Hematopoietic multipotent progenitor cell treated with erythropoietin and hydrocortisone succinate and interleukin-3 and kit ligand, for 6 days (in vitro differentiated cells): ENCODE measurements around the gene KRTAP1-3.
"Not testable (repeated sequence)": the region's sequence is repeated elsewhere in the genome, so short reads cannot be mapped to it uniquely, and the experiment has no call there.

Experiments
- DNase-seq: peaks from one replicate; pipeline ENCODE4 v3.0.0-alpha.2; 2015

The KRTAP1-3 gene

DNA sequence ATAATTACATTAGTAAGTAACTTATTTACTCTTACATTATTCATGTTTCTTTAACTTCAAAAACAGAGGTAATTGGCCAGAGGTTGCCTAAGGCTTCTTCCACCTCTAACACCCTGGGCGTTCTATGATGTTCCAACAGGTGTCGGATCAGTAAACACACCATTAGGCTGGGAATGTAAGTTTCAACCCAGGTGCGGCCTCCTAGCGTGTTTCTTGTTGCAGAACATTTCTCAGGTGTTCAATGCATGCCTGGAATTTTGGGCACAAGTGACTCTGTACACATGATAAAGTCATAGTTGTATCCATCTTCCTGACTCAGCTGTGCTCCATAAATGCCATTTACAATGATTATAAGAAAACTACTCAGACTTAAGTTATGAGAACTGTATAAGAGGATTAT, 19.4 kb upstream of the KRTAP1-3 start:
- no peak for DNase-seq

GRCh38 chr17:41052566-41052965, 17.9 kb upstream of the KRTAP1-3 start:
- DNase-seq, result no peak

DNA sequence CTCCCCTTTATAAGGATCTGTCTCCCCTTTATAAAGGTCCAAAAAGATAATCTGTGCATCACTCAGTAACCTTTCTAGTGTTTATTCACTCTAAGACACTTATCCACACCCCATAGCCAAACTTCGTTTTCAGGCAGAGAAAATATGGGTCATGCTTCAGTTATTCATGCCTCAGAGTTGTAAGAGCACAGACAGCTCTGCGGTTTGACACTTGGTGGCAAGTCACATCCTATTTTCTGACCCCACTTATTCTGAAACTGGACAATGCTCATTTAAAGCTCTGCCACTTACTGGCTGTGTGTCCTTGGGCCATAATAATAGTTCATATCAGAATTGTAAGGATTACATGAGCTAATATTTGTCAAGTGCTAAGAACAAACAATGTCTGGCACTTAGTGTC, 14.4 kb upstream of the KRTAP1-3 start:
- no peak for DNase-seq

DNA sequence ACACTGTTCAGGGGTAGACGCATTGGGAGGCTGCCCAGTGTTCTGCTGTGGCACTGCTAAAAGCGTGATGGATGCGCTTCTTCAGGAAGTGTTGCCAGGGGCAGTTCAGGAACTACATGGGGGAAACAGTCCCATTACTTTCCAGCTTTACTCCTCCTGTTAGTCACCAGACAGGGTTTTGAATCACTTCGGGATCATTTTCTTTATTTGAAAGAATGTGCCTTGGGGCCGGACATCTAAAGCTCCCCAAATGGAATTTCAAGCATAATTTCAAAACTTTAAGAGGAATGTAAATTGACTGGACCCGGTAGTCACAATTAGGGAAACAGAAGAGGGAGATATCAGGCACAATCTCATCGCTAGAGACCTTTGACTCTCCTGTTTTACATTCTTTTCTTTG, 13.8 kb upstream of the KRTAP1-3 start:
- no peak for DNase-seq

GRCh38 chr17:41046735-41047465, 12.2 kb upstream of the KRTAP1-3 start, which contains the start of gene KRTAP2-1:
TSS of gene KRTAP2-1 (minus strand) at chr17:41047316. CDS start at chr17:41047267, 49 bp downstream.
- DNase-seq, result not testable (repeated sequence)

DNA sequence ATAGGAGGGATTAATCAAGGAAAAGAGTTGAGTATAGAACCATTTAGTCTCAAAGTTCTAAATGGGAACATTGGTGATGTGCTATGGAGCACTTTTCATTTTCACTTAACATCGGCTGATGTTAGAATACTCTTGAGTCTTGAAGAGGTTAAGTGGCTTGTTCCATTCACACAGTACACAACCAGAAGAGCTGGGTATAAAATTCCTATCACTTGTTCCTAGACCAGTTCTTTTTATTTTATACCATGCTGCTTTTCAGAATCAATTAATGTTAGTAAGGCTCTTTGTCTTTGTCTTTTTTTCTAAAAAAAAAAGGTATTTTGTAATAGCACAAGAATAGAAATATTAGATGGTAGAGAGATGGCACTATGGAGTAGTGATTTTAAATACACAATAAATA, 8.3 kb upstream of the KRTAP1-3 start:
- DNase-seq, result no peak

- DNase-seq, result not testable (repeated sequence)
Observed at GRCh38 chr17:41040783-41041571, 6.3 kb upstream of the KRTAP1-3 start, which contains the start of gene KRTAP1-1. TSS of gene KRTAP1-1 (minus strand) at chr17:41041450. CDS start at chr17:41041397, 53 bp downstream.

GRCh38 chr17:41037853-41038350, 3.2 kb upstream of the KRTAP1-3 start:
- DNase-seq, result no peak

- DNase-seq, result no peak
Observed at GRCh38 chr17:41029633-41030245, 4.9 kb downstream of the KRTAP1-3 start, which contains the start of gene KRTAP1-4. TSS of gene KRTAP1-4 (minus strand) at chr17:41030195. CDS start at chr17:41030078, 117 bp downstream.

DNA sequence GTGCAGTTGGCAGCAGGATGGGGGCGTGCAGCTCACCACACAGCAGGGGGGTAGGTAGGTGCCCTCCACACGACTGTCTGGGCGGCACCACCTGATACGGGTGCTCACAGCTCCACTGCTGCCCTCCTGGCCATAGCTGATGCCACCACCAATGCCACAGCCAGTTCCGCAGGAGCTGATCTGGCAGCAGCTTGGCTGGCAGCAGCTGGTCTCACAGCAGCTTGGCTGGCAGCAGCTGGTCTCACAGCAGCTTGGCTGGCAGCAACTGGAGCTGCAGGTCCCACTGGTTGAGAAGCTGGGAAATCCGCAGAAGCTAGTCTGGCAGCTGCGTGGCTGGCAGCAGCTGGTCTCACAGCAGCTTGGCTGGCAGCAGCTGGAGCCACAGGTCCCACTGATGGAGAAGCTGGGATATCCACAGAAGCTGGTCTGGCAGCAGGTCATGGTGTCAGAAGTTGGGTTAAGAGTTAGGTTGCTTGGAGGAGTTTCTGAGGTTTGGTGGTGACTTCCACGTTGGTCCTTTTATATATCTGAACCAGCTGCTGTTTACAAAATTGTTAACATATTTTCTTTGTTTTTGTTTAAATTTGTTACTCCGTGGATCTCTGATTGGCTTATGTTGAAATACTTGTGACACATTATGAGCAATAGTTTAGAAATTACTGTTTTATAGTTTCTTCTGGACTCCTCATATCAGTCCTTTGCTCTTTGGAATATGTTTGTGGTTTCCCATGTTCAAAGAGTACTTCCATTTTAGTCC, 7.8 kb downstream of the KRTAP1-3 start, which contains the start of gene KRTAP1-5:
Gene KRTAP1-5, minus strand, starts transcription at position 494 of the 757 bp plus-strand sequence. Its CDS starts 53 bp downstream, at position 441.
- DNase-seq, result no peak

DNA sequence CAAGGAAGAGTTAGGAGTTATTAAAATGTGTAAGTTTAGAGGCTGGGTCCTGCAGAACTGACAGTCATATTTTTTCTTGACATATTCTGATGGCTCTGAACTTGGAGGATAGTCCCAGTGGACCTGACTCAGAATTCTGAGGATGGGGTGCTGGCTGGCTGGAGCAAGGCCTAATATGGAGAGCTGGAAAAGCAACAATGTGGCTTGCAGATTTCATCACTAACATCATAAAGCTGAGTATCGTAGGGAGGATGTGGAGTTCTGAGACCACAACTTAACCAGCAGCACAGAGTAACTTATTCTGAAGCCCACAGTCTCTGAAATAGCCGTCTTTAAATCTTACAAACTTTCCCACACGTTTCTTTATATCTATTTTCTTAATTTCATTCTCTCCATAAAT, 10.0 kb downstream of the KRTAP1-3 start:
- DNase-seq, result no peak

- no peak for DNase-seq
Observed at GRCh38 chr17:41020336-41020735, 14.3 kb downstream of the KRTAP1-3 start.

DNA sequence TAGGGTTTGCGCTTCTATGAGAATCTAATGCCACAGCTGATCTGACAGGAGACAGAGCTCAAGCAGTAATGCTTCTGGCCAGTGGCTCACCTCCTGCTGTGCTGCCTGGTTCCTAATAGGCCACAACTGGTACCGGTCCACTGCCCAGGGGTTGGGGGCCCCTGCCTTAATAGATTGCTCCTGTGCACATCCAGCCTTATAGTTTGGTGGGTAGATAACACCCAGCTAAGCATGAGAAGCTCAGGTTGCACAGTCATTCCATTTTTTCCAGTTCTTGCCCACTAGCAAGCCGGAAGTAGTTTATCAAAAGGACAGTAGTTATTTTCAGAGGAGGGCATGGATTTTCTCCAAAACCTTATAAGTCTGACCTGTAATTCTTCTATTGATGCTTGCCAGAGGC, 15.3 kb downstream of the KRTAP1-3 start:
- DNase-seq, result no peak

DNA sequence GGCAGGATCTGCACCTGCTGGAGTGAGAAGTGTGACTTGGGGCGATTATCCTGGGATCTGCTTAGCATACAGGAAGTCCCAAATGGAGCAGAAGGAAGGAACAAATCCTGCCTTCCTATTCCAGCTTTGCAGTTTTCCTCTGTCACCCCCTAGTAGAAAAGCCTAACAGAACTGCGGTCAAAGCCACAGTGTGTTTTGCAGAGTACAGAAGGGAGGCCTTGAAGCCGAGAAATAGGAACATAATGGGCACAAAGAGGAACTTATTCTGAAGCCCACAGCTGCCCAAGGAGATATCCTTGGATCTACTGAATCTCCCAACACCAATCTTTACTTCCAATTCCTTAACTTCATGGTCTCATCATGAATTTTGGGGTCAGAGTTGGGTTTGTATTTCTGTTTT, 16.1 kb downstream of the KRTAP1-3 start:
- DNase-seq, result no peak

- DNase-seq, result no peak
Observed at GRCh38 chr17:41016578-41017215, 18.0 kb downstream of the KRTAP1-3 start.

DNA sequence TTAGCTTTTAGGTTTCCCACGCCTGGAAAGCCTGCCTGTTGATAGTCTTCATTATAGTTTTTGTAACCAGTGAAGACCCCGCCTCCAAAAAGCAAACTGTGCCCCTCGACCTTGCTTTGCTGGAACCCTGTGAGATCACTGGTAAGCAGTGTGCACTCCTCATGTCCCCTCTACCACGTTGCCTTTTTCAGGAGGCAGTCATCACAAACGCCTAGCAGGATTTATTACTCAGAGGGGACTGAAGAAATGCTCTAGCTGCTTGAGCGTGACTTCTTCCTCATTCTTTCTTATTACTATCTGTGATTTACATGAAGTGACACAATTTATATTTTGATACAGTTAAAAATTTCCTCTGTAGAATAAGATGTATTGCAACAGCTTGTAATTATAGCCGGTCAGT, 19.2 kb downstream of the KRTAP1-3 start:
- no peak for DNase-seq

- DNase-seq, result no peak
Observed at GRCh38 chr17:41013606-41014005, 21.1 kb downstream of the KRTAP1-3 start.

GRCh38 chr17:41013181-41013580, 21.5 kb downstream of the KRTAP1-3 start:
- no peak for DNase-seq

- no peak for DNase-seq
Observed at GRCh38 chr17:41012326-41013120, 22.2 kb downstream of the KRTAP1-3 start.

DNA sequence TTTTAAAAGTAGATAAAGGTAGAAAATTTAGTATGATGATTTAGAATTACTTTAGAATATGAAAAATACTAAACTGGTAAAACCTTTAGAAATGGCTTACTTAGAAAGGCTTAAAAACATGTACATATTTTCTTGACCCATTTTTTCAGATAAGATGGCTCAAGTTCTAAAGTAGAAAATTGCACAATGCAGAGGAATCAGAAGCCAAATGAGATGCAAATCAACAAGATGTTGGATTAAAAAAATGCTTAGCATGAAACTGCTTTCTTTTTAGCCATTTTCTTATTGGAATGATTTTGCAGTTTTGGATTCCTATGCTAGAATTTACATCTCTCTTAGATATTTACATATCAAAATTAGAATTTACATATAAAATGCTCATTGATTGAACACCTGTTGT, 24.2 kb downstream of the KRTAP1-3 start:
- no peak for DNase-seq

GRCh38 chr17:41009936-41010335, 24.7 kb downstream of the KRTAP1-3 start:
- DNase-seq, result no peak
